ENCODE data around the gene UBE2B. TPM values are rescaled to one million over a fixed set of nuclear protein-coding genes. Genes with fewer than 3 reads are reported as not detected.

Gene UBE2B
- total RNA-seq, 2 experiments from 2014 or later, result 7.6 to 70.3 TPM

DNA sequence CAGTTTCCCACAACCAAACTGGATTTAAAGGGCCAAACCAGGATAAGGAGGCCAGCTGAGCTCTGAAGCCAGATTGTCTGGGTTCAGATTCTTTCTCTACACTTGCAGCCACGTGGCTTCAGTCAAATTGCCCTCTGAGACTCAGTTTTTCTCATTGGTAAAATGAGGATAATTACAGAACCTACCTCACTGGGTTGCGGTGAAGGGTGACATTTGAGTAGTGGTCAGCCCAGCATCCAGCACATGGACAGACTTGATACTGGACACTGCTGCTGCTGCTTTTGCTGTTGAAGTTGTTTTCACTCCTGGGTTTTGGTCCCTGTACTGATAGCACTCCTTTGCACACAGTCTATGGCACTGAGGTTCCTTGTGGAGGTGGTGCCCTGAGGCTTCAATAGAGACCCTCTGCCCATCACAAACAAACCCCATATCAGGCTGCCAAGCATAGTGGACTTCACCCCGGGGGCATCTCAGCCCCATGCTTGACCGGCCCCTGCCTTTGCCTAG lies 66.0 kb downstream of the UBE2B start:
- peak overlapping the region; percentile 76 for H2AFZ ChIP-seq (ENCODE audit: low read length)
- no peak for DNase-seq (ENCODE audit: low spot score)
- intact Hi-C loops (cut with micrococcal nuclease; ENCODE audit: unreplicated experiment), result no loop called here

DNA sequence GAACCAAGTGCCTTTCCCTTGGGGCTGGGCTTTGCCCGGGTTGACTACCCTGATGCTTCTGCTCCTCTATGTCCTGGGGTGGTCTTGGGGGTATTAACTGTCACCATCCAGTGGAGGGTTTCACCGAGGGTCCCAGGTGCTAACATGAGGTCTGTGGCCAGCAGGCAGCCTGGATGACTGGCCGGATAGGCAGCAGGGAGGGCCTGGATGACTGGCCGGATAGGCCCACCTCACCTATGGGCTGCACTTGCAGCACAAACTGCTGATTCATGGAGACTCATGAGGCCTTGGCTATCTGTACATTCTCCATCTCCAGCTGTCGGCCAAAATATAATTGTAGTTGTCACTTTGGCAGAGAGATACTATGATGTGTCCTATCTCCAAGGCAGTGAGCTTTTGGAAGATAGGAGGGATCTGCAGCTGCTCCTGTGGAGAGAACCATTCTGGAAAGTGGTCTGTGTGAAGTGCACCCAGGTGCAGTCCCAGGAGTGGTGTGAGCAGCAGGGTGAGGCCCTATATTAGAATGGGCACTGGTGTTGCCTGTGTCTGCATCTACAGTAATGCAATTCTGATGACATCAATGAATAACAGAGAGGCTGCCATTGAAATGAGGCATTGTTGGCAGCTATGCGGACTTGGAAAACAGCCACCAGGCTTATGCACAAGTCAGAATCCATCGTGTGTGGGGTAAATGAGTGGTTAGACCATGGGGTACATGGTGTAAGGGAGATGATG lies 66.6 kb downstream of the UBE2B start:
- no peaks in the 10 kb centered on the region for H3K36me3 ChIP-seq (ENCODE audit: insufficient read depth, low read length)
- ChIA-PET POLR2A (no interaction called here), CTCF (ENCODE audit: unreplicated experiment) (no interaction called here)
- H3K27ac ChIP-seq (ENCODE audit: low read depth, low read length, poor library complexity, severe bottlenecking), result no peak overlapping the region
- H3K9me3 ChIP-seq (ENCODE audit: low read length), result no peaks in the 10 kb centered on the region
- no peak overlapping the region for H3K4me2 ChIP-seq (ENCODE audit: low read length)
- BruUV-seq (replicated peaks), result no TSS peak
- H3K4me1 ChIP-seq (ENCODE audit: insufficient read depth, low read length, poor library complexity, severe bottlenecking), result no peaks in the 10 kb centered on the region
- H3K79me2 ChIP-seq (ENCODE audit: insufficient read depth, low read depth, low read length), result no peaks in the 10 kb centered on the region
- DNase-seq (ENCODE audit: low spot score), result no peak
- no peaks in the 10 kb centered on the region for H3K9me2 ChIP-seq (ENCODE audit: insufficient read depth, low read length)
- H4K20me1 ChIP-seq (ENCODE audit: insufficient read depth, low read length), result no peaks in the 10 kb centered on the region
- intact Hi-C loops (cut with micrococcal nuclease; ENCODE audit: unreplicated experiment), result no loop called here
- H3K4me3 ChIP-seq (ENCODE audit: low read depth, low read length, poor library complexity, severe bottlenecking), result no peak overlapping the region
- H2AFZ ChIP-seq (ENCODE audit: low read length), result no peak overlapping the region
- TF ChIP-seq, protein P1, sequence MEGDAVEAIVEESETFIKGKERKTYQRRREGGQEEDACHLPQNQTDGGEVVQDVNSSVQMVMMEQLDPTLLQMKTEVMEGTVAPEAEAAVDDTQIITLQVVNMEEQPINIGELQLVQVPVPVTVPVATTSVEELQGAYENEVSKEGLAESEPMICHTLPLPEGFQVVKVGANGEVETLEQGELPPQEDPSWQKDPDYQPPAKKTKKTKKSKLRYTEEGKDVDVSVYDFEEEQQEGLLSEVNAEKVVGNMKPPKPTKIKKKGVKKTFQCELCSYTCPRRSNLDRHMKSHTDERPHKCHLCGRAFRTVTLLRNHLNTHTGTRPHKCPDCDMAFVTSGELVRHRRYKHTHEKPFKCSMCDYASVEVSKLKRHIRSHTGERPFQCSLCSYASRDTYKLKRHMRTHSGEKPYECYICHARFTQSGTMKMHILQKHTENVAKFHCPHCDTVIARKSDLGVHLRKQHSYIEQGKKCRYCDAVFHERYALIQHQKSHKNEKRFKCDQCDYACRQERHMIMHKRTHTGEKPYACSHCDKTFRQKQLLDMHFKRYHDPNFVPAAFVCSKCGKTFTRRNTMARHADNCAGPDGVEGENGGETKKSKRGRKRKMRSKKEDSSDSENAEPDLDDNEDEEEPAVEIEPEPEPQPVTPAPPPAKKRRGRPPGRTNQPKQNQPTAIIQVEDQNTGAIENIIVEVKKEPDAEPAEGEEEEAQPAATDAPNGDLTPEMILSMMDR (conservative IDR thresholded peaks at IDR 0.05; ENCODE audit: low read length), result no peak
- TF ChIP-seq EZH2phosphoT487 (IDR thresholded peaks at IDR 0.05; ENCODE audit: borderline replicate concordance, low read depth, low read length), result no peak

More for the DNA sequence above, 66.0 kb downstream of the UBE2B start:
- Histone ChIP-seq H3K36me3 (ENCODE audit: insufficient read depth, low read length) (no peaks in the 10 kb centered on the region), H3K79me2 (ENCODE audit: insufficient read depth, low read depth, low read length) (no peaks in the 10 kb centered on the region), H3K9me2 (ENCODE audit: insufficient read depth, low read length) (no peaks in the 10 kb centered on the region), H4K20me1 (ENCODE audit: insufficient read depth, low read length) (no peaks in the 10 kb centered on the region), H3K4me3 (ENCODE audit: low read depth, low read length, poor library complexity, severe bottlenecking) (no peak overlapping the region), H3K4me1 (ENCODE audit: insufficient read depth, low read length, poor library complexity, severe bottlenecking) (no peaks in the 10 kb centered on the region), H3K27ac (ENCODE audit: low read depth, low read length, poor library complexity, severe bottlenecking) (no peak overlapping the region), H3K4me2 (ENCODE audit: low read length) (no peak overlapping the region), H3K9me3 (ENCODE audit: low read length) (no peaks in the 10 kb centered on the region)
- ChIA-PET CTCF (ENCODE audit: unreplicated experiment) (no interaction called here), POLR2A (no interaction called here)
- TF ChIP-seq EZH2phosphoT487 (IDR thresholded peaks at IDR 0.05; ENCODE audit: borderline replicate concordance, low read depth, low read length), result no peak
- TF ChIP-seq, protein P1 (conservative IDR thresholded peaks at IDR 0.05; ENCODE audit: low read length), result no peak
- BruUV-seq (replicated peaks), result no TSS peak

DNA sequence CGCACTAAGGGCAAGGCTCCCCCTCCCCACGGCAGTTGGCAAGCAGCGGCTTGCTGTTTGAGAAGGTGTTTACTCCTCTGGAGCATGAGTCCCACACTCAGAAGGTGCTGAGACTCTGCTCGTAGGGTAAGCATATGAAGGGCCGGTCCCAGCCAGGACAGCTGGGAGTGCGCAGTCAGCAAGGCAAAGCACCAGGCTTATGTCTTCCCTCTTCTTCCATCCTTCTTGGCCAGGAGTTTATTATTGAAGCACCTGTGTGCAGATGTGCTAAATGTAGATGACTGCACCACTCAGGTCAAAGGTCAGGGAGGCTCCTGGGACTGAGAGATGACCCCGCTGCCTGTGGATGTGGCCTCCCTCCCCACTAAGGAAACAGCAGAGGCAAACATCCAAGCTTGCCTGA lies 67.4 kb downstream of the UBE2B start:
- no peaks in the 10 kb centered on the region for H3K79me2 ChIP-seq (ENCODE audit: insufficient read depth, low read depth, low read length)
- H2AFZ ChIP-seq (ENCODE audit: low read length), result no peak overlapping the region
- no peaks in the 10 kb centered on the region for H3K9me3 ChIP-seq (ENCODE audit: low read length)
- H3K9me2 ChIP-seq (ENCODE audit: insufficient read depth, low read length), result no peaks in the 10 kb centered on the region
- intact Hi-C loops (cut with micrococcal nuclease; ENCODE audit: unreplicated experiment), result no loop called here
- ChIA-PET POLR2A (no interaction called here), CTCF (ENCODE audit: unreplicated experiment) (no interaction called here)
- no peak overlapping the region for H3K4me3 ChIP-seq (ENCODE audit: low read depth, low read length, poor library complexity, severe bottlenecking)
- no peaks in the 10 kb centered on the region for H3K4me1 ChIP-seq (ENCODE audit: insufficient read depth, low read length, poor library complexity, severe bottlenecking)
- no peaks in the 10 kb centered on the region for H3K36me3 ChIP-seq (ENCODE audit: insufficient read depth, low read length)
- no peak for TF ChIP-seq EZH2phosphoT487 (IDR thresholded peaks at IDR 0.05; ENCODE audit: borderline replicate concordance, low read depth, low read length)
- TF ChIP-seq, protein P1 (conservative IDR thresholded peaks at IDR 0.05; ENCODE audit: low read length), result no peak
- H3K27ac ChIP-seq (ENCODE audit: low read depth, low read length, poor library complexity, severe bottlenecking), result no peak overlapping the region
- H3K4me2 ChIP-seq (ENCODE audit: low read length), result no peak overlapping the region
- BruUV-seq (replicated peaks), result no TSS peak
- DNase-seq (ENCODE audit: low spot score), result no peak
- H4K20me1 ChIP-seq (ENCODE audit: insufficient read depth, low read length), result no peaks in the 10 kb centered on the region
